Daoy (cell line): ENCODE data around the gene MED9. TPM values are rescaled to one million over a fixed set of nuclear protein-coding genes. Genes with fewer than 3 reads are reported as not detected.
"Not testable (repeated sequence)": the region's sequence is repeated elsewhere in the genome, so short reads cannot be mapped to it uniquely, and the experiment has no call there.

Source experiments
- DNase-seq: peaks from one replicate; pipeline ENCODE4 v3.0.0-alpha.2; 2015; ENCODE audit warnings: low read depth
- total RNA-seq: library from RNA; depleted of rRNA; stranded (reverse); fragments of >200 nt; shearing (Covaris generic); gene quantifications from 2 replicates; pipeline ENCODE4 v1.2.3, GENCODE V29; 2014

Gene MED9
- total RNA-seq, 1 experiment from 2014 or later, result 11.9 TPM

- not testable (repeated sequence) for DNase-seq
Measured at GRCh38 chr17:17454700-17455099, 22.1 kb upstream of the MED9 start.

- DNase-seq, result no peak
Measured at GRCh38 chr17:17455173-17455572, 21.6 kb upstream of the MED9 start.

- no peak for DNase-seq
Measured at GRCh38 chr17:17456251-17456650, 20.5 kb upstream of the MED9 start.

DNA sequence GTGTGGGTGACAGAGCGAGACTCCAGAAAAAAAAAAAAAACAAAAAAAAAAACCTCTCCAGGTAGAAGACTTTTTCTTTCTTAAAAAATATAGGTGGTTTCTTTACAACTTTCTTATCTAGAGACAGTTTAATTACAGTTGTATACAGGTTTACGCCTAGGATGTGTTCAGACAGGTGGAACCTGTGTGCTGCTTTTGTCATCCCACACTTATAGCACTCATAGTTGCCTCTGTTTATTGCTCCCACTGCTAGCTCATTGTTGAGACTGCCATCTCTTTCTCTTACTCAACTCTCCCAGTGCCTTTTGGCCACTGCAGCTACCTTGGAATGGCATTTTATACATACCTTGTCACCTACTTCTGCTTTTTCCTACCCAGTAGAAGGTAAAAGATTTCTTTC is 19.1 kb upstream of the MED9 start:
- DNase-seq, result no peak

DNA sequence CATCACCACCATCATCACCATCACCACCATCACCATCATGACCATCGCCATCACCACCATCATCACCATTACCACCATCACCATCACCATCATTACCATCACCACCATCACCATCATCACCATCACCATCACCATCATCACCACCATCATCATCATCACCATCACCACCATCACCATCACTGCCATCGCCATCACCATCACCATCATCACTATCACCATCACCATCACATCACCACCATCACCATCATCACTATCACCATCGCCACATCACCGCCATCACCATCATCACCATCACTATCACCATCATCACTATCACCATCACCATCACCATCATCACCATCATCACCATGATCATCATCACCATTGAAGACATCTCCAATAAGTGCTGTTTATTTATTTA is 16.8 kb upstream of the MED9 start:
- DNase-seq, result no peak

DNA sequence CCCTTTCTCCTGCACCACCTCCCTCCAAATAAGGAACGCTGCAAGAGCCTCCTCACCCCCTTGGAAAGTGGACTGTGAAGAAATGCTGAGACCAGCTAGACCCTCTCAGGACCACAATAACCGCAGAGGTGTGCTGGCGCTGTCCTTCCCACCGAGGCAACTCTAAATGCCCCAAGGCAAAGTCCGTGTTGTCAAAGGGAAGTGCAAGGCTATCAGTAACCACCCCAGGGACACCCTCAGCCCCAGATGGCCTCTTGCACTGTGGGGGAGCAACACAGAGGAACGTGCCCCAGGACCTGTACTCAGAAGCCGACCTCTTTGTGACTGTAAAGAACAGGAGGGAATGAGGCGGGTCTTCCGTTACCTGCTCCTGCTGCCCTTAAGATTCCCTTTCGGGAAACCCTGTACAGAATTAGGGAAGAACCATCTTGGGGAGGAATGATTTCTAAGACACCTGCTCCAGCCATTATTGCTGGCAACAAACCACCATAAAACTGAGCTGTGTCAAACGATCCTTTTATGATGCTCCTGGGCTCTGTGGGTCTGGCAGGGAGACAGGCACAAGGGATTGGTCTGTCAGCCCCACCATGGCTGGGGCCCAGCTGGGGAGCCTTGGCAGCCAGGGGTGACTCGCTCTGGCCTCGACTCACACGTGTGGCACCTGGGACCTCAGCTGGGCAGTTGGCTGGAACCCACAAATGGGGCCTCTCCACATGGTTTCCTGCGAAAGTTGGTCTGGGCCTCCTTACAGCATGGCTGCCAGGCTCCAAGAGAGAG is 14.6 kb upstream of the MED9 start:
- DNase-seq, result no peak

- DNase-seq, result no peak
Measured at GRCh38 chr17:17463821-17464220, 13.0 kb upstream of the MED9 start.

DNA sequence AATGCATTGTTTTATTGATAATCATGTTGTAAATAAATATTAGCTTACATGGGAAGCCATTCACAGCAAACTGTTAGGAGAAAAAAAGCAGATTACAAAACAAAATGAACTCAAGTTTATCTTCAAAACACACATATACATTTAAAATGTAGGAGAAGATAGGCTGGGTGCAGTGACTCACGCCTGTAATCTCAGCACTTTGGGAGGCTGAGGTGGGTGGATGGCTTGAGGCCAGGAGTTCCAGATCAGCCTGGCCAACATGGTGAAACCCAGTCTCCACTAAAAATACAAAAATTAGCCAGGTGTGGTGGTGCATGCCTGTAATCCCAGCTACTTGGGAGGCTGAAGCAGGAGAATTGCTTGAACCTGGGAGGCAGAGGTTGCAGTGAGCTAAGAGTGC is 10.9 kb upstream of the MED9 start:
- DNase-seq, result peak; percentile 47

GRCh38 chr17:17466511-17466910 is 10.3 kb upstream of the MED9 start:
- DNase-seq, result no peak

DNA sequence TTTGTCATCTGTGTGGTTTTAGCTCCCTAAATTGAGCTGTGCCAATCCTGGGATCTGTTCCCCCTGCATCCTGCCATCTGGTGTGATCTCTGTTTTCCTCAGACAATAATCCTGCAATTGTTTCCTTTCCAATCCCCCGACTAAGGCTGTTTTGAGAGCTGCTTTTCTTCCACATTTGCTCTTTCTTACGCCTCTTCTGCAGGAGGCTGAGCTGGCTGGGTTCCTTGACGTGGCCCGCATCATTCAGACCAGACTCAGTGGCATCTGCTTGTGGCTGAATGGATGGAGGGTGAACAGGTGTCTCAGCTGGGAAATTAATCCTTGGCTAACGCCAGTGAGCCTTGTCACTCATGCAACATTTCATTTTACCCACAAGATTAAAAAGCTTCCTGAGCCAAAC is 9.8 kb upstream of the MED9 start:
- DNase-seq, result no peak

DNA sequence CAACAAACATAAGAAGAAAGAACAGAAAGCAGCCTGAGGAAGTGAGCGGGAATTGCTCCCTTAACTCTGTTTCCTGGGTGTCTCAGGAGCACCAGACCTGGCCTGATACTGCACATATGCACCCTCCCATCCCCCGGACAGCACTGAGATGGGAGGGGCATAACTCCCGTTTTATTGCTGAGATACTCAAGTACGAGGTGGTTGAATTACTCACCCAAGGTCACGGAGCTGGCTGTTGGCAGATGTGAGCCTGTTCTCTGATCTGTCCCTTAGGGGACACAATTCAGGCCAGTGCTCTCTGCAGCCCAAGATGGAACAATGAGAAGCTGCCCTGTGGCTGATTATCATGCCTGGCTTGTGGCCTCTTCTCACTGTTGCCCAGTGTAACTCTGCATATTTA is 9.1 kb upstream of the MED9 start:
- peak; percentile 40 for DNase-seq

- DNase-seq, result no peak
Measured at GRCh38 chr17:17468217-17469010, 8.4 kb upstream of the MED9 start.

GRCh38 chr17:17469358-17469757 is 7.4 kb upstream of the MED9 start:
- DNase-seq, result no peak

DNA sequence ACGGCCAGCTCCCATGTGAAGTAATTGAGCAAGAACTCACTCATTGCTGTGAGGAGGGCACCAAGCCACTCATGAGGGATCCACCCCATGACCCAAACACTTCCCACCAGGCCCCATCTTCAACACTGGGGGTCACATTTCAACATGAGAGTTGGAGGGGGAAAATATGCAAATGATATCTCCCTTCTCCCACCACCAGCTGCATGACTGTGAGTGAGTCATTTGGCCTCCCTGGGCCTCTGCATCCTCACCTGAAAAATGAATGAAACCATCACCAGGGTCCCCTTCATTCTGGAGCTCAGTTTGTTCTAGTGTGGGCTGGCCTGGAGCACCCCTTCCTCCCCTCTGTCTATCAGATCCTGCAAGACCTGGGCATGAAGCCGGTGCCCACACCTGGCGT is 6.8 kb upstream of the MED9 start:
- DNase-seq, result no peak

GRCh38 chr17:17472333-17472920 is 4.4 kb upstream of the MED9 start:
- DNase-seq, result no peak

DNA sequence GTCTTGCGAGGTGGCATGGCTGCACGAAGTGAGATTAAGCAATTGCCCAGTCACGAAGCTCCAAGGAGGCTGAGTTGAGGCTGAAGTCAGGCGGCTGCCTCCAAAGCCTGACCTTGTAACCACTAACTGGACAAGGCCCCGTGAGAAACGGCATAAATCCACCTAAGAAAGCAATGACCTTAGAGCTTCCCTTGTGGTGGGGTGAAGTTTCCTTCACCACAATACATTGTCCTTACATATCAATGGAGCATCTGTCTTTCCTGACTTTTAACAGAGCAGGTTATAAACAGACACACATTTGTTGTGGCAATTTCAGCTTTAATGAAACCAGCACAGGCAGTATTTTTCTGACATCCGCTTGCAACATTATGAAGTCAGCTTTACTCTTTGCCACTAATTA is 2.5 kb upstream of the MED9 start:
- no peak for DNase-seq

DNA sequence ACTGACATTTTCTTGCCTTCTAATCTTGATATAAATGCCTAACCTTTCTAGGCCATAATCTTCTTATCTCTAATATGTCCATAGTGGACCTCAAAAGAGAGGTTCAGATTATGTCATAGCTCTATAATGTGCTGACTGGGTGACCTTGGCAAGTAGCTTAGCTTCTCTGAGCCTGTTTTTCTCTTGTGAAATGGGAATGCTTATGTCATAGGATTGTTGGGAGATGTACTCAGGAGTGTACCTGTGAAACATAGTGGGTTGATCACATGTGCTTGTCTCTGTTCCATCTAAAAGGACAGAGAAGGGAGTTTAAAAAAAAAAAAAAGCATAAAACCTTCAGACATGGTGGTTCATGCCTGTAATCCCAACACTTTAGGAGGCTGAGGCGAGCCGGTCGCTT is 2.4 kb downstream of the MED9 start:
- no peak for DNase-seq

- no peak for DNase-seq
Measured at GRCh38 chr17:17480593-17481148, 3.9 kb downstream of the MED9 start.

DNA sequence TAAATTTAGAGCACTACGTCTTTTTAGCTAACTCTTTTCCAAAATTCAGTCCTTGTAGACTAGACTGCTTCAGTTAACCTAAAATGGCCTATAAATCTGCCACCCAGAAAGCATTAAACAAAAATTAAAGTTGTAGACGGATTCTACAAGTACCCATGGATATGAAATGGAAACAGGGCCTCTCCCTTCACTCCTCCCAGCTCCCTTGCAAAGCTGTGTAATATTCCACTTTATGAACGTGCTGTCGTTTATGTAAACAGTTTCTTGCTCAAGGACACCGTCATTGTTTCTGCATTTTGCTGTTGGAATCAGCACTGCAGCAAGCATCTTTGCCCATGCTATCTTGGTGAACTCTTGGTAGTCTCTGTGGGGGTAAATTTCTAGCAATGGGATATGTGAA is 5.1 kb downstream of the MED9 start:
- no peak for DNase-seq

GRCh38 chr17:17484451-17484899 is 7.7 kb downstream of the MED9 start:
- DNase-seq, result no peak

- DNase-seq, result no peak
Measured at GRCh38 chr17:17485420-17485819, 8.6 kb downstream of the MED9 start.

- DNase-seq, result not testable (repeated sequence)
Measured at GRCh38 chr17:17486416-17486815, 9.6 kb downstream of the MED9 start.

- DNase-seq, result no peak
Measured at GRCh38 chr17:17487998-17488397, 11.2 kb downstream of the MED9 start.
